Left renal pelvis (tissue), 4 donors: ENCODE measurements around the gene RPN1. TPM values are rescaled to one million over a fixed set of nuclear protein-coding genes. Genes with fewer than 3 reads are reported as not detected.
"Not testable (repeated sequence)": the region's sequence is repeated elsewhere in the genome, so short reads cannot be mapped to it uniquely, and the experiment has no call there.

Experiments used
- DNase-seq, 4 donors: peaks; one replicate each; pipeline ENCODE4 v3.0.0-alpha.2; 2013; ENCODE audit warnings: low read depth in 4 of 4, low spot score in 3 of 4
- polyA plus RNA-seq, 4 donors: library from polyadenylated mRNA; unstranded; fragments of 120-200 nt; gene quantifications; one replicate each; pipeline ENCODE4 v1.2.1, GENCODE V29; 2013; ENCODE audit not compliant: insufficient read length in 4 of 4

The RPN1 gene
- polyA plus RNA-seq, 4 donors: 152 to 226 (median 202) TPM

DNA sequence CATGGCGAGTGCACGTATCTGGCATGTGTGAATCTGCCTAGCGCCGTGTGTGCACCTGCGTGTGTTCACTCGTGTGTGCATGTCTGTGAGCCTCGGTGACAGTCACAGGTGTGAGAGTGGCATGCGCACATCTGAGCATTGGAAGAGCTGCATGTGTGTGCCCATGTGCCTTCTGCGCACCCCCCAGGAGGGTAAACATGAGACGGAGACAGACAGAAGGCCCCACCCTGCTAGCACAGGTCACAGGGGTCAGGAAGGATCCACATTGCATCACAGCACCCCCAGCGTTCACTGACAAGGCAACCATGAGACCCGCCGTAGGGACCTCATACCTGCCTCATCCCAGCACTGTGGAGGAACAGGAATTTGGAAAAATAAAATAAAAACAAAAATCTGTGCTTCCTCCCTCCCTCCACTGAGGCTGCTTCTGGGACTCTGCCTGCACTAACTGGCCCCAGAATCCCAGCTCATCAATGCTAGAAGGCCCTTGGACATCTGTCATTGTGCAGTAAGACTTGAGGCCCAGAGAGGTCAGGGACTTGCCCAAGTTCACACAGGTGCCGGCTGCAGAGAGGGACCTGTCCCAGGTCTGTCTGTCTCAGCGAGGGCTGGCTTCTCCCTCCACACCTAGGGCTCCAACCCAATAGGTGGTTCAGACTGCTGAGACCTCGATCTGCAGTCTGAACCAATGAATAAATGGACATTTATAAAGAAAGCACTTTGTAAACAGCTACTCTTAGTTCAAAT lies 37.4 kb downstream of the RPN1 start:
- DNase-seq: no peak

DNA sequence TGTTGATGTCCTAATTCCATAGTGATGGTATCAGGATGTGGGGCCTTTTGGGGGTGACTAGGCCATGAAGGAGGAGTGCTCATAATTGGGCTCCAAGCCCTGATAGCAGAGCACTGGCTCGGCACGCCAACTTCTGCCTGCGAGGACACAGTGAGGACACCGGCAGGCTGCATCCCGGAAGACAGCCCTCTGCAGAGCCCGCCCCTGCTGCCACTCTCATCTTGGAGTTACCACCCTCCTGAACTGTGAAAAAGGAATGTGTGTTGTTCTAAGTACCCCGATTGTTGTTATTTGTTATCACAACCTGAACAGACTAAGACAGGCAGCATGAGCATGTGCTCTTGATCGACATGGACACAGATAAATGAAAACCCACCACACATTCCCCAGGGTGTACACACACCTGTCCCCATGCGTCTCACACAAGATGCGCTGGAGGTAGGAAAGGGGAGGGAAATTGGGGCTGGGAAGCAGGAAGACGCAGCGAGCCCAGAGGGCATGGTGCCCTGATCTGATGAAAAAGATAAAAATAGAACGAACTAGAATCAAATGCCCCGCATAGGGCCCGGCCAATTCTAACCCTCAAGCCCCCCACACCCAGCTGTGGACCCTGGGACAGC lies 40.1 kb downstream of the RPN1 start:
- no peak for DNase-seq

DNA sequence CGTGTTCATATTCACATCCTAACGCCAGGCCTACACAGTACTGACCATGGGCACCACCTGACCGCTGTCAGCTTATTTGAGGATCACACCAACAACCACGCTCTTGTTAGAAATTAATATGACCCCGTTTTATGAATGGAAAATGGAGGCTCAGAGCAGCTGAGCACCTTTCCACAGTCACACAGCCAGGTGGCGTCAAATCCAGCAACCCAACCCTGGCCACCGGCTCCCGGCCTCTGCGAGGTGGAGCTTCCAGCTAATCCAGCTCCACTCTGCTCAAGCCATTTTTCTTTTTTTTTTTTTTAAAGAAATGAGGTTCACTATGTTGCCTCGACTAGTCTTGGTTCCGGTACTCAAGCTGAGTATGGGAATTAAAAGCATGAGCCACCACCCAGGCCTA lies 41.3 kb downstream of the RPN1 start:
- DNase-seq: no peak

DNA sequence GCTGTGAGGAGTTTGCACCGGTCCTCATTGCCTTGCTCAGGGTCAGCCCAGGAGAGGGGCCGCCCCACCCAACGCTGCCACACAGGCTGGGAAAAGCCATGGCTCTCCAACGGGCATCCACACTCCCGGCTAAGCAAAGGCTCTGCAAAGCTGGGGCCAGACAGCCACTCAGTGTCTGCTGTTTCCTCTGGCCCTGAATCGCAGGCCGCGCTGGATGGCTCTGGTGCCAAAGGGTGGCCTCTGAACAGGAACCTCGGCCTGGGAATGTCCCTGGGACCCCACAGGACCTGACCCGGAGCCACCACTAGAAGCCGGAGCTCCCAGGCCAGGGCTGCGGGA lies 42.9 kb downstream of the RPN1 start:
- DNase-seq: no peak

DNA sequence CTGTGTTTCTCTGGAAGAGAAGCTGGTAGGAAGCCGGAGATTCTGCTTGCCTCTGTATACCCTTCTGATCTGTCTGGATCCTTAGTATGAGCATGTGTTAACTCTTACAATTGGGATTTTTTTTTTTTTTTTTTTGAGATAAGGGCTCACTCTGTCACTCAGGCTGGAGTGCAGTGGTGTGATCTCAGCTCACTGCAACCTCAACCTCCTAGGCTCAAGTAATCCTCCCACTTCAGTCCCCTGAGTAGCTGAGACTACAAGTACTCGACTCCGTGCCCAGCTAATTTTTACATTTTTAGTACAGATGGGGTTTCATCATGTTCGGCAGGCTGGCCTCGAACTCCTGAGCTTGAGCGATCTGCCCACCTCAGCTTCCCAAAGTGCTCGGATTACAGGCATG lies 44.5 kb downstream of the RPN1 start:
- DNase-seq: no peak

DNA sequence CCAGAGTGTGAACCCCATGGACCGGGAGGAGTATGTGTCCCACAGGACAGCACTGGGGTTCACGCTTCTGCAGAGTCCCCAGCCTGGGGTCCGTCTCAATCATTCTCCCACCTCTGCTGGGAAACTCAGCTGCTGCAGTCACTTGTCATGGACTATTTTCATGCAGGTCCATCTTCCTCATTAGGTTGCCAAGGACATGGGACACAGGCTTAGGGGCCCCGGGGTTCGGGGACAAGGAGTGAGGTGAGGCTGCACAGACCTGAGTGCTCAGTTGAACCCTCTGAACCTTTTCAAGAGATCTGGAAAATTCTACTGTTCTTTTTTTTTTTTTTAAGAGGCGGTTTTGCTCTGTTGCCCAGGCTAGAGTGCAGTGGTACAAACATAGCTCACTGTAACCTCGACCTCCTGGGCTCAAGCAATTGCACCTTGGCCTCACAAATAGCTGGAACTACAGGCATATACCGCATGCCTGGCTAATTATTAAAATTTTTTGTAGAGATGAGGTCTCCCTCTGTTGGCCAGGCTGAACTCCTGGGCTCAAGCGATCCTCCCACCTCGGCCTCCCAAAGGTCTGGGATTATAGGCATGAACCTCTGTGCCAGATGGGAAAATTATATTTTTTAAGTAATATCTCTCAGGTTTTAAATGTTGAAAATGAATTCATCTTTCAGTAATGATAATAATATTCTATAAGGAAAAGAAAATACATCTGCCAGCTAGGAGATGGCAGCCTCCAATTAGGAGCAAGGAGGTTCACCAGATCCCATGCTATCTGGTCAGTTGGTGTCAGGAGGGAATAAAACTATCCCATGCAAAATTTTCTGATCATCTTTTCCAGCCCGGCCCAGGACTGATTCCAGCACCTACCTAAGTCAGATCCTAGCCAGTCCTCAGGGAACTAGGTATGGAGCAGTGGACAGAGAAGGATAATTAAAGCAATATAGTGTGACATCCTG lies 45.2 kb downstream of the RPN1 start:
- no peak for DNase-seq

DNA sequence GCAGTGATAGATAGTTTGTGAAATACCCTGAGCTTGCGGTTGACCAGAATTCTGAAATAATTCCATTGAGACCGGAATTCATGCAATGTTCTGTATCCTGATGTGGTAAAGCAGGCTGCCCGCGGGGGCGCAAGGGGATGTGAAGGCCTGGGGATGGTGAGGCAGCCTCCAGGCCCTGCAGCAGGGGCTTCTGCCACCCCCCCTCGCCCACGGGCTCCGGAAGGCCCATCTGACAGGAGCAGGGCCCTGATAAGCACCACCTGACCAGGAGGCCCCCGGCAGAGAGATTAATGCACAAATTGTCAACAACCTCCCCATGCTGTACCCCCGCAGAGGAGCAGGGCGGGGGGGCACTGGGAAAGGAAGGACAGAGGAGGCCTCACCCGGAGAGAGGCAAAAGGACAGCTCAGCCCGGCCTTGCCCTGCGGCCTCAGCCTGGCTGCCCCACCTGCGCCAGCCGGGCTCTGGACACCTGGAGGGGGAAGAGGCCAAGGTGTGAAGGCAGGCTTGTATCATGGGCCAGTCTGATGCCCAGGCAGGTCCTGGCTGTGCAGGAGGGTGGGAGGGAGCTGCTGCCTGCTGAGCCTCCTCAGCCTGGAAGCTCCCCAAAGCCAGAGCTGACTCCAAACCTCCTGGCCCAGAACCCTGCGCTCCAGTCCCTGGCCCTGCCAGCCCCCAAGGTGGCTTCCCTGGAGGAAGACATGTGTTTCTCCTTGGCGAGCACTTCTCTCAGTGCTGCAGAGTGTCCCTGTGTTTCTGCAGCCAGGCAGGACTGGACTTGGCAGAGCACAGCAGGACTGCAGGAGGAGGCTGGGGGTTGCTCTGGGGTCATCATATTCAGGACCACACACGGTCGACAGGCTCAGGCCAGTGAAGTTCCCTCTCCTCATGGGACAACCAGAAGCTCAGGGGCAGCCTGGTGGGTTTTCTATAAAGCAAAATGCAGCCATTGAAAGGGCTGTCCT lies 46.5 kb downstream of the RPN1 start:
- DNase-seq: no peak

DNA sequence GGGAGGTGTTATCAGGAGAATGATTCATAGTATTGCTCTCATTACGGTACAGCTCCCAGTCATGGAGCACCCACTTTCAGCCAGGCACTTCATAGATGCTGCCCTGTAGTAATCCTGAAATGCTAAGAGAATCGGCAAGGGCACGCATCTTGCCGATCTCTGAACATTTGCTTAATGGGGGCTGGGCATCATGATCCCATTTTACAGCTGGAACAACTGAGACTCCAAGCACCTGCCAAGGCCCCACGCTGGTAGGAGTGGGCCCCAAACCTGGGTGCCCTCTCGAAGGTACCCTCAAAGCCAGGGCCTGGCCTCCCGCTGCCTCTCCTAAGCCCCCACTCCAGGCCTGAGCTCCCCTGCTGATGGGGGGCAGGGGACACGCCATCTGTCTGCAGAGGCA lies 47.3 kb downstream of the RPN1 start:
- DNase-seq: no peak

DNA sequence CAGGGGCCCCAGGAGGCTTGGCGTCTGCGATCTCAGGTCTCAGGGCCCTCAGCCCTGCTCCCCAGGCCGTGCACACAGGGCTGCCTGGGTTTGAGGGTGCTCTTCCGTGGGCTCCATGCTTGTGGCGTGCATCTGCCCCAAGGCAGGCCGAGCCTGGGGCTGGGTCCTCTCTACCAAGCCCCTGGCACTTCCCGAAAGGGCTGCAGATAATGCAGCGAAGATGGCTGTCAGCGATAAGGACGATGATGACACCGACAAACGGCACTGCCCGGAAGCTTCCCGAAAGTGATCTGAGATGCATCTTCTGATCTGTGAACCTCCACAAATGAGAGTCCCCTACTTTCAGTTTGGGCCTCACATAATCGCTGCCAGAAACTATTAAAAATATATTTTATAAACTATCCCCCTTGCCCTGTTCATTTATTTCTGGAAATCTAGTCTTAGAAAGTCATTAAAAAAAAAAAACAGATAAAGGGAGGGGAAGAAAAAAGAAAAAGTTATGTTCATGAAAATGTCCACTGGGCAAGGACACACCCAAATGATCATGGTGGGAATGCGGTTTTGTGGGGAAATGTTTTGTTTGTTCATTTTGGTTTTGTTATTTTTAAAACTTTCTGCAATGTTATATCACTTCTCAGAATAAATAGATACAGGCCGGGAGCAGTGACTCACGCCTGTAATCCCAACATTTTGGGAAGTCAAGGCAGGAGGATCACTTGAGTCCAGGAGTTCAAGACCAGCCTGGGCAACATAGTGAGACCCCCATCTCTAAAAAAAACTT lies 51.5 kb downstream of the RPN1 start:
- DNase-seq: no peak

DNA sequence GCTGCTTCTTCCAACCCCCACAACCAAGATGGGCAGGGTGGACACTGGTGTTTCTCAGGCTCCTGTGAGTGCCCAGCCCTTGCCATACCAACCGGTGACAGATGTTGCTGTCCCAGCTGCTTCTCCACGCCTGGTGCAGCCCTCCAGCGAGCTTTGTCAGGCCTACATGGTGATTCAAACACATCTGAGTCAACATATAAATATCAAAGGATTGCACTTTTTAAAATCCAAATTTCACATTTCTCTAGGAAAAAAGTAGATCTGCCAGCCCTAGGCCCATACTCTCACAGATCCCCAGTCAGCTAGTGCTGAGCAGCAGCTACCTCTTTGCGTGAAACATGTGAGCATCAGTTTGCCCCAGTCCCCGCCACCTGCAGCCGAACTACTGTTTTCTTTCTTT lies 52.7 kb downstream of the RPN1 start:
- DNase-seq: no peak

DNA sequence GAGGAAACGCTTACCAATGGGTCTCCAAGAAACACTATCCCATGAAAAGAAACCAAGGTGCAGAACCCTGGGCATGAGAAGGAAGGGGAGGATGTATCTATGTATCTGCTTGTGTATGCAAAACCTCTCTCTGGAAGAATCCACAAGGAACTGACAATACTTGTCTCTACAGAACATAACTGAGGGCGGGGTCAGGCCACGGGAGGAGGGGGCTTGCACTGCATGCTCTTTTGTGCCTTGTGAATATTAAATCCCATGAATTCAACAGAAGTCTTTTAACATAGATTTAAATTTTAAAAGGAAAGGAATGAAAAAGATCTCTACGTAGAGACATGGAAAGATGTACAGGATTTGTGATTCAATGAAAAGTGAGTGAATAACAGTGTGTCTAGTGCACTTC lies 57.8 kb downstream of the RPN1 start:
- DNase-seq: no peak

DNA sequence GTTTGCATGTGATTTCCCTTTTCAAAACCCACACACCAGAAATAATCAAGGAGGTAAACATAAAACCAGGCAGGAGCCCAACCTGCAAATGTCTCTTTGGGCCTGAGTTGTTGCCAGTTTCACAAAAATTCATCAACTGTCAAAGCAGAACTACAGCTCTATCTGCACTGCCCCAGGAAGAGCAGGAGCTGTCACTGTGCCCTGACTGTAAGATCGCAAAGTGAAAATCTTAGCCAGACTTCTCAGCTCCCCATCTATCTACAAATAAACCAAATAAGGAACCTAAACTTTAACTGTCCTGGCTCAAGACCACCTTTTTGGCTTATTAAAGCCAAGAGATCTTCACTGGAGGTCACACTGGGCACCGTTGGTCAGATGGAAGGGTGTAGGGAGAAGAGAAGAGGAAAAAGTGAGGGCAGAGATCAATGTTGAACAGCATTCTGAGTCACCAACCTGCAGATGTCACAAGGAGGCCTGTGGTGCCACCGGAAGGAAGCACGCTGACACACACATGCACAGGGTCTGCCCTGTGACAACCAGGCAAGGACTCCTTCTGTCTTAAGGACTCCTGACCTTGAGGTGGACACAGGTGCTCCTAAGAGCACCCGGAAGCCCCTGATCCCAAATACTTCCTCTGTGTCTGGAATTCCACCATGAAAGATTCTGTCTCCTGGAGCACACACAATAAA lies 58.7 kb downstream of the RPN1 start:
- no peak for DNase-seq

DNA sequence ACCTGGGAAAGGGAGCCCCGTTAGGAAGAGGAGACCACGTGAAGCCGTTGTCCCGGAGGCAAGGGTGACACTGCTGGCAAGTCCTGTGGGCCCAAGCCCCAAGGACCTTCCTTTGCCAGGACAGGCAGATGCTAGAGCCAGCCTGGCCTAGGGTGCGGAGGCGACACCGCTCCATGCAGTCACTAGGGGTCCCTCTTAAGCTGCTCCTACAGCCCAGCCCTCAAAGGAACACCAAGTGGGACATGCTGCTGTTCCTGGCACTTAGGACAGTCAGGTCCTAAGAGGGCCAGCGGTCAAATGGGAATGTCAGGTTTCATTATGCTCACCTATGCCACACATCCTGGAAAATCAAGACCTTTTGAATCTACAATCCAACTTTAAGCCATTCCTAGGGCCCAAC lies 59.7 kb downstream of the RPN1 start:
- no peak for DNase-seq

DNA sequence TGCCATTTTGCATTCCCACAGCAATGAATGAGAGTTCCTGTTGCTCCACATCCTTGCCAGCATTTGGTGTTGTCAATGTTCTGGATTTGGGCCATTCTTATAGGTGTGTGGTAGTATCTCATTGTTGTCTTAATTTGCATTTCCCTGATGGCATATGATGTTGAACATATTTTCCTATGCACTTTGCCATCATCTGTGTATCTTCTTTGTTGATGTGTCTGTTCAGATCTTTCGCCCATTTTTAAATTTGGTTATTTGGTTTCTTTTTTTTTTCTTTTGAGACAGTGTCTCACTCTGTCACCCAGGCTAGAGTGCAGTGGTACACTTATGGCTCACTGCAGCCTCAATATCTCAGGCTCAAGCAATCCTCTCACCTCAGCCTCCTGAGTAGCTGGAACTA lies 60.6 kb downstream of the RPN1 start:
- DNase-seq: not testable (repeated sequence)

DNA sequence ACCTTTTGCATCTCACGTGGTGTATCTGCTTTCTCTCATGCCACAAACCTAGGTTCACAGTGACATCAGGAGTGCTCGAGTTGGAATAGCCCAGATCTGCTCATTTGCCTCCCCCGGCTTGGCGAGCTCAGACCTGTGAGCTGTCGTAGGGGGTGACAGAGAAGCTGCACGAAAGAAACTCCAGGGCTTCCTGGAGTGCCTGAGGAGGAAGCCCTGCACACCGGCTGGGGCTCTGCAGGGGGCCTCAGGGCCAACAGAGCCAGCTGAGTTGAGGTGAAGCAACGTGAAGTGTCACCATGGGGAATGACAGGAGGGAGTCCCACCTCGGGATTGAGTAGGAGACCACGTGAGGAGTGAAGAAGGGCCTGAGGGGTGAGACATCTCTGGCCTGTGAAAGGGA lies 62.5 kb downstream of the RPN1 start:
- no peak for DNase-seq

DNA sequence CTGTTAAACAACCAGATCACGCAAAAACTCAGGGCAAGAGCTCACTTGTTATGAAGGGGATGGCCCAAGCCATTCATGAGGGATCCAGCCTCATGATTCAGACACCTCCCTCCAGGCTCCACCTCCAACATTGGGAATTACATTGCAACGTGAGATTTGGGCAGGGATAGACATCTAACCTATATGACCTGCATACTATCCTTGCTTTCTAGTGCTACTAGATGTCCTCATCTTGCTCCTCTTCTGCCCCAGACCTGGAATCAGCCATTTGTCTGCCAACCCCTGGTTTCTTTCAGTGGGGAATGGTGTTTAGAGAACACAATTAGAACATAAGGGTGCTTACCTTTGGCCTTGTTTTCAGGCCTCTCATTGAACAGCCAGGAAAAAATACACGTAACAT lies 63.2 kb downstream of the RPN1 start:
- DNase-seq: no peak

DNA sequence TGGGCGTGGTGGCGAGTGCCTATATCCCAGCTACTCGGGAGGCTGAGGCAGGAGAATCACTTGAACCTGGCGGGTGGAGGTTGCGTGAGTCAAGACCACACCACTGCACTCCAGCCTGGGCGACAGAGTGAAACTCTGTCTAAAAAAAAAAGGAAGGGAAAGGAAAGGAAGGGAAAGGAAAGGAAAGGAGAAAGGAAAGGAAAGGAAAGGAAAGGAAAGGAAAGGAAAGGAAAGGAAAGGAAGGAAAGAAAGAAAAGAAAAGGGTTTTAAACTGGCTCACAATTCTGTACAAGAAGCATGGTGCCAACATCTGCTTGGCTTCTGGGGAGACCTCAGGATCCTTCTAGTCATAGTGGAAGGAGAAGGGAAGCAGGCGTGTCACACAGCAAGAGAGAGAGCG lies 63.7 kb downstream of the RPN1 start:
- not testable (repeated sequence) for DNase-seq

DNA sequence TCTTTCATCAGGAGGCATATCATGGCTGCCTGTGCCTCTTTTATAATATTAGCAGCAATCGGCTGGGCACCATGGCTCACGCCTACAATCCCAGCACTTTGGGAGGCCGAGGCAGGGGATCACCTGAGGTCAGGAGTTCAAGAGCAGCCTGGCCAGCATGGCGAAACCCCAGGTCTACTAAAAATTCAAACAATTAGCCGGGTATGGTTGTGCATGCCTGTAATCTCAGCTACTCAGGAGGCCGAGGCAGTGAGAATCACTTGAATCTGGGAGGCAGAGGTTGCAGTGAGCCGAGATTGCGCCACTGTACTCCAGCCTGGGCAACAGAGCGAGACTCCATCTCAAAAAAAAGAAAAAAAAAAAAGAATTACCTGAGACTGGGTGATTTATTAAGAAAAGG lies 64.2 kb downstream of the RPN1 start:
- not testable (repeated sequence) for DNase-seq

DNA sequence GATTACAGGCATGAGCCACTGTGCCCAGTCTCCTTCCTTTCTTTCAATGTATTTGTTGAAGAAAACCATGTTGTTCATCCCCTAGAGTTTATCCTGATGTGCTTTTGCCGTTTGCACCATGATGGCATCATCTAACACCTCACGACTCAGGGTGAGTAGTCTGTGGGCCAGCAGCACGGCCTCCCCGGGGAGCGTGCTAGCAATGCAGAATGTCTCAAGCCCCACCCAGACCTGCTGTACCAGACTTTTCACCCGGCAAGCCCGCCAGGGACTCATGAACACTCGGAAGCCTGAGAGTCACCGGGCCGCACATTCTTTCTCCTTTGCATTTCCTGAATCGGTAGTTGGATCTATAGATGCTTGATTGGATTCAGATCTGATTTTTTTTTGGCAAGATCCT lies 64.6 kb downstream of the RPN1 start:
- DNase-seq: no peak
